Measurements from ENCODE around the gene URGCP.
A peak's percentile ranks its signal among the peaks of the same experiment; 100 is the strongest.
"Not testable (repeated sequence)": the region's sequence is repeated elsewhere in the genome, so short reads cannot be mapped to it uniquely, and the experiment has no call there.

Gene URGCP

DNA sequence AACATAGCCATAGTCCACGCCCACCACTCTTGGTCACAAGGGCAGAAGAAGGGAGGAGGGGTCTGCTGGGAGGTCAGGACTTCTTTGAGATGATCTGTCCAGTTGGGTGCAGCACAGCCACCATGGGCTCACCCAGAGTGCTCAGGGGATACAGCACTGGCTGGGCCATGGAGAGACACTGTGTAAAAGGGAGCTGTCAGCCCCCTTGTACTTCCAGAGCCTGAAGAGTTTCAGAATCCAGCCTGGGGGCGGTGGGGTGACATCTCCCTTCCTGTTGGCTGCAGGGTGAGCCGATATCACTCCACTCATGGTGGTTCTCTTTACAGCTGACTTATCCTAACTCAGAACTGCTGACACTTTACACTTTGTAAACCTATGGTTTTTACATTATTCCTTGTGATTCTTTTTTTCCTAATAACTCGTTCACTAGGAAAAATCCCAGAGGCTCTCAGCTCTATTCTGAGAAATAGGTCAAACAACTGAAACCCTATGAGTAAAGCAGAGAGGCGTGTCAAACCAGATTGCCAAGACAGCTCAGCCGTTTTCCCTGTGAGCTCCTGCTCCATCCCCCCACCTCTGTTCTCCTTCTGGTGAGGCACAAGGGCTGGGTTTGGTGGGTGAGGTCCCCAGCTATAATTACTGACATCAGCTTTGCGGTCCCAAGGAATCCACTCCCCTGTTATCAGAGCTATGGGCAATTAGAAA, 33.8 kb downstream of the URGCP start:
- no peak for DNase-seq

DNA sequence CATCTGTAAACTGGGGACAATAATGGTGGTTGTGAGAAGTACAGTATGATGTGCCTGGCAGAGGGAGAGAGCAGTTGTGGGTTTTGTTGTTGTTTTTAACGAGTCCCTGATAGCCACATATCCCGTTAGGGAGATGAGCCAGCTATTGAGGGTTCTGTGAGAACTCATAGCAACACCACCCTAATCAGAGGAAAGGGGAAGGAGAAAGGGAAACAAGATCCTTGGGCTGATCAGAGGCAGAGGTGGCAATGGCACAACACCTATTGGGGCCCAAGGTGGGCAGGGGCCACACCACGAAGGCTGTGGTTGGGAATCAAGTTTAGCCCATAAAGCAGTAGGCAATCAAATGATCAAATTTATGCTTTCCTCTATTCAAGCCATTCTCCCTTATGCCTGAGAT, 35.3 kb downstream of the URGCP start:
- no peak for DNase-seq

DNA sequence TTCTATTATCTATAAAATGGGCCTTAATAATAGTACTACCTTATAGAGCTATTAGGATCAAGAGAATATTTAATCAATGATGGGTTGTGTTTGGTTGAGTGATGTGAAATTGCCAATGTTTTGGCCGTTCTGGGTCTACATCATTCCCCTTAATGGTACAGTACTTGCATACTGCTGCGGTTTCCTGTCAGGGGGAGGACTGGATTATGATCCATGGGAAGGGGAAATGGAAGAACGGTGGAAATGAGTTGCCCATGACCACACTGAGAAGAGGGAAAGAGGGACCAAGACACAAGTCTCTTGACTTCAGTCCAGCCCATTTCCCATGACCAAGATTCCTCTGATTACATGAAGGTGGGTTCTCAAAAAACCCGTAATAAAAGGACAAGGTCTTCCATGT, 36.1 kb downstream of the URGCP start:
- no peak for DNase-seq

DNA sequence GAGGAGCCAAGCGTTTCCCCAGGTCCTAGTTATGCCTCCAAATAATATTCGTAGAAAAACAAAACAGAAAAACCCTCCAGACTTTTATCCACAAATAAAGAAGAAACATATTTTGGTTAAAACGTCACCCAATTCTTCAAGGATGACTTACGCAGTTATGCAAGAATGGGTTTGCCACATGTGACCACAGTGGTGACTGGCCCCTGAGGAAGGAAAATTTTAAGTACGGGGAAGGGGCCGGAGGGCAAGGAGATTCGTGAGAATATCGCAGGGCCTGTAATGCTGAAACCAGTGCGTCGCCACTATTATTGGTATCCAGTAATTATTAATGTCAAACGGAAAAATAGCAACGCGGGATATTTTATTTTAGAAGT, 36.5 kb downstream of the URGCP start:
- no peak for DNase-seq

DNA sequence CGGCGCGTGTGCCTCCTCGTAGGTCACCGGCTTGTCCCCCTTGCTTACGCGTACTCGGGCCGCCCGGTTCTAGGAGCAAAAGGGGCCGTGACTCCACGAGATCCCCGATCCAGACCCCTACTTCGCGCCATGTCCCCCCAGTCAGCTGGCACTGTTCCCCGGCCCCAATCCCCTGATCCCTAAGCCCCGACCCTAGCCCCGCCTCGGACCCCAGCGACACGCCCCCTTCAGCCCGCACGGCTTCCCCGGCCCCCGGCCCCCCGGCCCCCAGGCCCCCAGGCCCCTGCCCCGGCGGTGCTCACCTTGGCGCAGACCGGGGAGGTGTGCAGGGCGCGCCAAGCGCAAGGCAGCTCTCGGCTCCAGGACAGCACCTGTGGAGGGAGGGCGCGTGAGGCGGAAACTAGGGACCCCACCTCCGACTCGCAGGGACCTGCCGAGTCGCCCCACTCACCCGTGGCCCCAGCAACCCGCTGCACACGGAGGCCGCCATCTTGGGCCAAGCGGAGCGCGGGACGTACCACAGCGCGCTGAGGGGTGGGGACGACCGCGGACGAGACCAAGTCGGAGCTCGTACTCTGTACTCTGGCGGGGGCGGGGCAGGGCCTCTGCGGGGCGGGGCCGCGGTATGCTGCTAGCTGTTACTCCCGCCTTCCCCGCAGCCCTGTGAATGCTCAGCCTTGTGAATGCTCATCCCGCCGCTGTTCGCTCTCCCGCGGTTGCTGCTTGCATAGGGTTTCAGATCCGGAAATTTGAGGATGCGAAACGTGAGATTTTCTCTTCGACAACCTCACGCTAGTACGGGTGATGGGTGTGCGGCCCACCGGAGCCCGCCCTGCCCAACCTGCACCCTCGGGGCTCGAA, 37.2 kb downstream of the URGCP start, which contains the start of gene MRPS24:
Gene MRPS24 (minus strand): TSS at position 512 of the 861 bp plus-strand sequence. CDS start 22 bp downstream, at position 490.
- DNase-seq, result peak; percentile 77

DNA sequence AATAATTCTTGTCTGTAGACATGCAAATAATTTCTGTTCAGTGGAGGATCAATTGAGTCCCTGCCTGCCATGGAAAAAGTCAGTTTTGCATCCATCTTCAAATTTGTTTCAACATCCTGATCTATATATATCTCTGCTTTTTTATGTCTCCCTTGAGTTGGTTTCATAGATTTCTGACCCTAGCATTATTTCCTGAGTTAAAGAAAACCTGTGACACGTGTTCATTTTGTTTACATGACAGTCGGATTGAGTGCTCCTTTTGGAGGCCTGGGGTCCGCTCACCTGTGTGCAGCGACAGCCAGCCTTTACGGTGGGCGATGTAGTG, 37.8 kb downstream of the URGCP start:
- DNase-seq, result no peak

DNA sequence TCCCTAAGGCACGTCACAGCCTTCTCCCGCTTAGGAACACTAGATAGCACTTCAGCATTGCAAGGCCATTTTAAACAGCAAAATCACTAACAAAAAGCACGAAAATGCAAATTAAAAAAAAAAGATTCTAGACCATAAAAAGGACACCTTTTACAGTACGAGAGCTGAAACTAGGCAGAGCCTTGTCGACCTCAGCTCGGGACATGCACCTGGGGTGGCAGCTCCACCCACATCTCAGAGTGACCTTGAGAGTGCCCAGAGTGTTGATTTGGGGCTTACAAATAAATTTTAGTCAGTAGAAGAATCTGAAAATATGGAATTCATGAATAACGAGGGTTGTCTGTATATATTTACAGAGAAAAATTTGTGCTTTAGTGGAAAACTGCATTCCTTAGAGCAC, 38.2 kb downstream of the URGCP start:
- no peak for DNase-seq

DNA sequence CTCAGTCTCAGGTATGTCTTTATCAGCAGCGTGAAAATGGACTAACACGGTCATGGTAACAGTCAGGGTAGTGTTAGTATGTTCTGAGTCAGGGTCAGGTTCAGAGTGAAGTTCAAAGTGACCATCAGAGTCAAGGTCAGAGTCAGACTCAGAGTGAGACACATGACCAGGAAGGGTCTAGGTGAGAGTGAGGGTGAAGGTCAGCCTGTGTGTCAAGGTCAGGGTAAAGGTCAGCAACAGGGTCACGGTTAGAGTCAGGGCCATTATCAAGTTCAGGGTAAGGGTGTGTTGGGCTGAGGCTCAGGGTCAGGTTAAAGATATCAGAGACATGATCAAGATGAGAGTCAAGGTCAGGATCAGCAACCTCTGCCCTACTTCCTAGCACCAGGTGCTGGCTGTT, 41.1 kb downstream of the URGCP start:
- no peak for DNase-seq

GRCh38 chr7:43864126-43864525, 42.3 kb downstream of the URGCP start:
- DNase-seq, result no peak

GRCh38 chr7:43856996-43857395, 49.4 kb downstream of the URGCP start:
- DNase-seq, result no peak

GRCh38 chr7:43856316-43856715, 50.1 kb downstream of the URGCP start:
- DNase-seq, result no peak

DNA sequence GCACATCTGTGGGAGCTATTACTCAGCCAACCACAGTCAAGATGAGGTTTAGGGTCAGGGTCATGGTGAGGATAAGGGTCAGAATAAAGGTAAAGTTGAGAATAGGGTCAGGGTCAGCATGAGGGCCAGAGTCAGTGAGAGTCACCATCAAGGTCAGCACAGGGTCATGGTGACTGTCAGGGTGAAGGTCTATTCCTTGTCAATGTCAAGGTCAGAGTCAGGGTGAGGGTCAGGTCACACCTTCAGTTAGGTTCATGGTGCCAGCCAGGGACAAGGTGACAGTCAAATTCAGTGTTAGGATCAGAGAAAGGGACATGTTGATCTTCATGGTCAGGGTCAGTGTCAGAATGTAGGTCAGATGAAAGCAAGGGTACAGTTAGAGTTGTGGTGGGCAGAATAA, 51.2 kb downstream of the URGCP start:
- DNase-seq, result no peak

DNA sequence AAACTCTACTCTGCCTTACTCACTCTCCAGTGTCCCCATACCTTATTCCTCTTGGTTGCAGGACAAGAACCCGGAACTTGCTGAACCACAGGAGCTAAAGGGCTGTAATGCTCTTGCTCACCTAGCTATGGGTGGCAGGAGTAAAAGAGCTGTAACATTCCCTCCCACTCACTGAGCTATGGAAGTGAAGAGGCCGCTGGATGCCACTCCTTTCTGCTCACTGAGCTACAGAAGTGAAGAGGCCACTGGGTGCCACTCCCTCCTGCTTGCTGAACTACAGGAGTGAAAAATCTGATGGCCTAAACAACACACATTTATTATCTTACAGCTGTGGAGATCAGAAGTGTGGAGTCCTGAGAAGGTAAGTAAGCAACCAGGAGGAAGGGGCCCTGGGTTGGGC, 54.6 kb downstream of the URGCP start:
- no peak for DNase-seq

- no peak for DNase-seq
Measured at GRCh38 chr7:43850348-43851116, 55.9 kb downstream of the URGCP start.

DNA sequence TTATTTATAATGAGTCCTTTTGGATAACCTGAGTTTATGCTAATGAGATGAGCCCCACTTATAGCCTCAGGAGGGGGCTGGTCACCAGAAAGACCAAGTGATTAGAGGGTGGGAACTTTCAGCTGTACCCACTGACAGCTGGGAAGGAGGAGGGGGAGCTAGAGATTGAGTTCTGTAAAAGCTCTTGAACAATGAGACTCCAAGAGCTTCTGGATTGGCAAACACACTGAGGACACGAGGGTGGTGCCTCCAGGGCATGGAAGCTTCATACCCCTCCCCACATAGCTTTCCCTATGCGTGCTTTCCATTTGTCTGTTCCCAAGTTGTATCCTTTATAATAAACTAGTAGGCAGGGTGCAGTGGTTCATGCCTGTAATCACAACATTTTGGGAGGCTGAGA, 57.3 kb downstream of the URGCP start:
- DNase-seq, result no peak

- no peak for DNase-seq
Measured at GRCh38 chr7:43847496-43847895, 58.9 kb downstream of the URGCP start.

GRCh38 chr7:43844662-43845061, 61.7 kb downstream of the URGCP start:
- no peak for DNase-seq

DNA sequence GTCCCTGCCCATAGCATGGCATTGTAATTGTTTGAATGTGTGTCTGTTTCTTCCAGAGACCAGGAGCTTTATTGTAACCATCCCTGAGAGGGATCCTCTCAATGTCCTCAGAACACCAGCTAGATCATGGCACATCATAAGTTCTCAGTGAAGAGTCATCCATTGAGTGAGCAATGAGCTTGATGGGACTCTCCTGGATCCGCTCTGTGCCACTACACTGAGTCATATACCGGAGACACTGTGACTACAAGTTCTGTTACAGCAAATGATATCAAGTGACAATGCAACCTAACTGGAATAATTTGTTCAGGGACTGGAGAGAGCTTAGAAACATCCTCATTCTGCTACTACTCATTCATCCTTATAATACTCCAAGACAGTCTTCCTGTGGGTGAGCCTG, 62.1 kb downstream of the URGCP start:
- DNase-seq, result no peak

- no peak for DNase-seq
Measured at GRCh38 chr7:43843296-43843695, 63.1 kb downstream of the URGCP start.

- DNase-seq, result no peak
Measured at GRCh38 chr7:43838201-43838658, 68.2 kb downstream of the URGCP start.

GRCh38 chr7:43834463-43835251, 71.7 kb downstream of the URGCP start:
- no peak for DNase-seq

GRCh38 chr7:43830917-43831316, 75.5 kb downstream of the URGCP start:
- DNase-seq, result not testable (repeated sequence)
